Measurements from ENCODE around the gene PTPRF.

DNA sequence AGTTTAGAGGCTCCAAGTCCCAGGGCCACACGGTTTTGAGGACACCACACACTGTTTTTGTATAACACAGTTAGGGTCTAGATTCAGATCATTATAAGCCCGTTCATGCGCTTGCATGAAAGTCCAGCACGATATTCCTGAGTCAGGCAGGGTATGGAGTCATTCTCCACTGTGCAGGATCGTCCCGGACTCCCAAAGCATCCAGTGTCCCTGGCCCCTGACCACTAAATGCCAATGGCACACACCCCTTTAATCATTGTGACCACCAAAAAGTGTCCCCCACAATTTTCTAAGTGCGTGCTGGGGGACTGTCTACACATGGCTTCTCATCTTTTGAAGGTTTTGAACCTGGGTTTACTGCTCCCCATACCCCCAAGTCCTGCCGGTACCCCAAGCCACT lies 27.1 kb upstream of the PTPRF start:
- TF ChIP-seq, protein P1, sequence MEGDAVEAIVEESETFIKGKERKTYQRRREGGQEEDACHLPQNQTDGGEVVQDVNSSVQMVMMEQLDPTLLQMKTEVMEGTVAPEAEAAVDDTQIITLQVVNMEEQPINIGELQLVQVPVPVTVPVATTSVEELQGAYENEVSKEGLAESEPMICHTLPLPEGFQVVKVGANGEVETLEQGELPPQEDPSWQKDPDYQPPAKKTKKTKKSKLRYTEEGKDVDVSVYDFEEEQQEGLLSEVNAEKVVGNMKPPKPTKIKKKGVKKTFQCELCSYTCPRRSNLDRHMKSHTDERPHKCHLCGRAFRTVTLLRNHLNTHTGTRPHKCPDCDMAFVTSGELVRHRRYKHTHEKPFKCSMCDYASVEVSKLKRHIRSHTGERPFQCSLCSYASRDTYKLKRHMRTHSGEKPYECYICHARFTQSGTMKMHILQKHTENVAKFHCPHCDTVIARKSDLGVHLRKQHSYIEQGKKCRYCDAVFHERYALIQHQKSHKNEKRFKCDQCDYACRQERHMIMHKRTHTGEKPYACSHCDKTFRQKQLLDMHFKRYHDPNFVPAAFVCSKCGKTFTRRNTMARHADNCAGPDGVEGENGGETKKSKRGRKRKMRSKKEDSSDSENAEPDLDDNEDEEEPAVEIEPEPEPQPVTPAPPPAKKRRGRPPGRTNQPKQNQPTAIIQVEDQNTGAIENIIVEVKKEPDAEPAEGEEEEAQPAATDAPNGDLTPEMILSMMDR (IDR thresholded peaks at IDR 0.05): no peak
- no peak for TF ChIP-seq POLR2A (IDR thresholded peaks at IDR 0.05)
